Uterus (tissue), 4 donors: ENCODE measurements around the gene CRISPLD2. TPM values are rescaled to one million over a fixed set of nuclear protein-coding genes. Genes with fewer than 3 reads are reported as not detected.

Experiments used
- DNase-seq, 2 donors: peaks; one replicate each; pipeline ENCODE4 v3.0.0-alpha.2; 2019 to 2020
- H3K27ac ChIP-seq, 2 donors: fragments of 200-600 bp; sonication (generic); 1 replicate in 1 of 2; 2 replicates in 1 of 2; pipeline ENCODE4 v1.5.1; 2016 to 2018
- H3K27me3 ChIP-seq, 2 donors: fragments of 200-600 bp; sonication (generic); one replicate each; pipeline ENCODE4 v1.5.1; 2018 to 2019; ENCODE audit warnings: control low read depth in 1 of 2
- H3K36me3 ChIP-seq, 2 donors: fragments of 200-600 bp; sonication (generic); one replicate each; pipeline ENCODE4 v1.5.1; 2019; ENCODE audit warnings: control low read depth in 1 of 2
- H3K4me1 ChIP-seq, 2 donors: fragments of 200-600 bp; sonication (generic); one replicate each; pipeline ENCODE4 v1.5.1; 2018 to 2019; ENCODE audit warnings: control low read depth in 1 of 2
- H3K4me3 ChIP-seq, 2 donors: fragments of 200-600 bp; sonication (generic); 1 replicate in 1 of 2; 2 replicates in 1 of 2; pipeline ENCODE4 v1.5.1; 2018 to 2019; ENCODE audit warnings: mild to moderate bottlenecking in 1 of 2
- H3K9me3 ChIP-seq, 2 donors: fragments of 200-600 bp; sonication (generic); one replicate each; pipeline ENCODE4 v1.5.1; 2019; ENCODE audit warnings: control low read depth in 1 of 2
- CTCF ChIP-seq, 4 experiments: fragments of 200-600 bp in 2 of 4; fragments of 450-650 bp in 2 of 4; sonication (generic) in 2 of 4; IDR thresholded peaks; one replicate each; pipeline ENCODE4 v1.5.1; 2016 to 2019; ENCODE audit warnings: antibody characterized with exemption in 4 of 4, mild to moderate bottlenecking in 2 of 4, moderate library complexity in 1 of 4
- POLR2A ChIP-seq, 2 donors: fragments of 450-650 bp; IDR thresholded peaks; one replicate each; pipeline ENCODE4 v1.6.1; 2016; ENCODE audit warnings: antibody characterized with exemption in 2 of 2, mild to moderate bottlenecking in 1 of 2, moderate library complexity in 1 of 2
- intact Hi-C: fragments of 100-400 bp; cut with DNase I; formaldehyde crosslinking; loops from one replicate; pipeline ENCODE4 v1.15.1; 2023; ENCODE audit warnings: low total_unique reads
- total RNA-seq, 4 donors: library from RNA; depleted of rRNA in 3 of 4; stranded (reverse); fragments of >200 nt in 3 of 4; gene quantifications; one replicate each; pipeline versions ENCODE4 v1.1.0 to v1.2.4, GENCODE V29; 2014 to 2023
- donor health status: DM: yes; HTN: yes; CAD: no.

The CRISPLD2 gene
- total RNA-seq, 4 donors from 2014 or later: 108 to 441 (median 190) TPM

- no peaks in the 10 kb centered on the region for H3K4me1 ChIP-seq
- no peaks in the 10 kb centered on the region for H3K27me3 ChIP-seq
- H3K4me3 ChIP-seq: no peak overlapping the region
- DNase-seq: no peak
- H3K36me3 ChIP-seq: no peaks in the 10 kb centered on the region
- intact Hi-C loops: no loop called here
- H3K27ac ChIP-seq: peak overlapping the region in 1 of 2 donors; percentile 41
- no peak for TF ChIP-seq POLR2A (IDR thresholded peaks at IDR 0.05)
- no peak for TF ChIP-seq CTCF (IDR thresholded peaks at IDR 0.05)
- no peaks in the 10 kb centered on the region for H3K9me3 ChIP-seq
Observed at GRCh38 chr16:84874004-84874435, 54.2 kb downstream of the CRISPLD2 start.

- no peak for DNase-seq
- Histone ChIP-seq H3K27me3 (no peaks in the 10 kb centered on the region), H3K4me1 (no peaks in the 10 kb centered on the region), H3K9me3 (no peaks in the 10 kb centered on the region), H3K4me3 (no peak overlapping the region), H3K27ac (peak overlapping the region in 1 of 2 donors; percentile 41), H3K36me3 (no peaks in the 10 kb centered on the region)
- intact Hi-C loops: no loop called here
- TF ChIP-seq POLR2A (IDR thresholded peaks at IDR 0.05): no peak
- no peak for TF ChIP-seq CTCF (IDR thresholded peaks at IDR 0.05)
Observed at GRCh38 chr16:84874553-84874952, 54.8 kb downstream of the CRISPLD2 start.

GRCh38 chr16:84874983-84875382 lies 55.2 kb downstream of the CRISPLD2 start:
- Histone ChIP-seq H3K27me3 (no peaks in the 10 kb centered on the region), H3K36me3 (no peaks in the 10 kb centered on the region), H3K4me1 (no peaks in the 10 kb centered on the region), H3K9me3 (no peaks in the 10 kb centered on the region), H3K27ac (no peak overlapping the region), H3K4me3 (no peak overlapping the region)
- intact Hi-C loops: no loop called here
- no peak for DNase-seq
- TF ChIP-seq CTCF (IDR thresholded peaks at IDR 0.05) (no peak), POLR2A (IDR thresholded peaks at IDR 0.05) (no peak)

- Histone ChIP-seq H3K27ac (no peak overlapping the region), H3K4me1 (no peaks in the 10 kb centered on the region), H3K36me3 (no peaks in the 10 kb centered on the region), H3K9me3 (no peaks in the 10 kb centered on the region), H3K4me3 (no peak overlapping the region), H3K27me3 (no peaks in the 10 kb centered on the region)
- no peak for TF ChIP-seq POLR2A (IDR thresholded peaks at IDR 0.05)
- TF ChIP-seq CTCF (IDR thresholded peaks at IDR 0.05): no peak
- DNase-seq: no peak
- intact Hi-C loops: no loop called here
Observed at GRCh38 chr16:84875846-84876245, 56.1 kb downstream of the CRISPLD2 start.

- Histone ChIP-seq H3K27me3 (no peaks in the 10 kb centered on the region), H3K9me3 (no peaks in the 10 kb centered on the region), H3K4me3 (no peak overlapping the region), H3K36me3 (no peaks in the 10 kb centered on the region), H3K27ac (no peak overlapping the region), H3K4me1 (no peaks in the 10 kb centered on the region)
- TF ChIP-seq POLR2A (IDR thresholded peaks at IDR 0.05): no peak
- TF ChIP-seq CTCF (IDR thresholded peaks at IDR 0.05): no peak
- intact Hi-C loops: no loop called here
- no peak for DNase-seq
Observed at GRCh38 chr16:84876873-84877606, 57.3 kb downstream of the CRISPLD2 start.
